Measurements from ENCODE around the gene ACHE.
"Not testable (repeated sequence)": the region's sequence is repeated elsewhere in the genome, so short reads cannot be mapped to it uniquely, and the experiment has no call there.

ACHE gene

GRCh38 chr7:100921039-100921438 lies 25.4 kb upstream of the ACHE start:
- DNase-seq (ENCODE audit: insufficient read length, low spot score) (no peak), FAIRE-seq (no peak)
- no peak for TF ChIP-seq CTCF (IDR thresholded peaks at IDR 0.05; ENCODE audit: insufficient read depth, missing control alignments)

GRCh38 chr7:100919779-100920437 lies 24.2 kb upstream of the ACHE start:
- not testable (repeated sequence) for FAIRE-seq; DNase-seq (ENCODE audit: insufficient read length, low spot score)

- not testable (repeated sequence) for FAIRE-seq; DNase-seq (ENCODE audit: insufficient read length, low spot score)
Observed at GRCh38 chr7:100919335-100919734, 23.6 kb upstream of the ACHE start.

GRCh38 chr7:100914879-100915447 lies 19.3 kb upstream of the ACHE start:
- no peak for TF ChIP-seq CTCF (IDR thresholded peaks at IDR 0.05; ENCODE audit: insufficient read depth, missing control alignments)
- no peak for FAIRE-seq

GRCh38 chr7:100914208-100914878 lies 18.7 kb upstream of the ACHE start:
- FAIRE-seq (no peak), DNase-seq (ENCODE audit: insufficient read length, low spot score) (no peak)
- TF ChIP-seq CTCF (IDR thresholded peaks at IDR 0.05; ENCODE audit: insufficient read depth, missing control alignments), result no peak

More at GRCh38 chr7:100914879-100915447, 19.3 kb upstream of the ACHE start:
- no peak for DNase-seq (ENCODE audit: insufficient read length, low spot score)

GRCh38 chr7:100911484-100911883 lies 15.8 kb upstream of the ACHE start:
- FAIRE-seq, result no peak
- DNase-seq (ENCODE audit: insufficient read length, low spot score), result no peak
- no peak for TF ChIP-seq CTCF (IDR thresholded peaks at IDR 0.05; ENCODE audit: insufficient read depth, missing control alignments)

- DNase-seq (ENCODE audit: insufficient read length, low spot score); FAIRE-seq: not testable (repeated sequence)
Observed at GRCh38 chr7:100910443-100910842, 14.8 kb upstream of the ACHE start.

- TF ChIP-seq CTCF (IDR thresholded peaks at IDR 0.05; ENCODE audit: insufficient read depth, missing control alignments), result no peak
- no peak for FAIRE-seq
- no peak for DNase-seq (ENCODE audit: insufficient read length, low spot score)
Observed at GRCh38 chr7:100908512-100908911, 12.8 kb upstream of the ACHE start.

Measured in D721Med (cell line).